GM21447 (cell line): ENCODE data around the gene ROR2.

Source experiments
- ATAC-seq: cut with Tn5 transposase; IDR thresholded peaks from one replicate; pipeline ENCODE4 v1.9.1; 2021; ENCODE audit not compliant: unreplicated experiment

Gene ROR2

GRCh38 chr9:91724609-91725505 lies 225.2 kb downstream of the ROR2 start:
- no peak for ATAC-seq

DNA sequence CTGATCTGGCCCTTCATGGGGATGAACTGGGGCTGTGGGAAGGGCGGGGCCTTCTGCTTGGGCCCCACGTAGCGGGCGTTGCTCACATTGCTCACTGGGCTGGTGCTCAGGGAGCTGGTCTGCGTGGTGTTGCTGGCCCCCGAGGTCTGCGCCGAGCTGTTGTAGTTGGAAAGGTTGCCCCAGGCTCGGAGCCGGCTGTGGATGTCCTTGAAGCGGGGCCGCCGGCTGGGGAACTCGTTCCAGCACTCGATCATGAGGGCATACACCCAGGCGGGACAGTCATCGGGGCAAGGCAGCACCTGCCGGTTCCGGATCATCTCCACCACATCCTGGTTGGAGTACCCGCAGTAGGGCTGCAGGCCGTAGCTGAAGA lies 226.0 kb downstream of the ROR2 start:
- ATAC-seq: no peak

DNA sequence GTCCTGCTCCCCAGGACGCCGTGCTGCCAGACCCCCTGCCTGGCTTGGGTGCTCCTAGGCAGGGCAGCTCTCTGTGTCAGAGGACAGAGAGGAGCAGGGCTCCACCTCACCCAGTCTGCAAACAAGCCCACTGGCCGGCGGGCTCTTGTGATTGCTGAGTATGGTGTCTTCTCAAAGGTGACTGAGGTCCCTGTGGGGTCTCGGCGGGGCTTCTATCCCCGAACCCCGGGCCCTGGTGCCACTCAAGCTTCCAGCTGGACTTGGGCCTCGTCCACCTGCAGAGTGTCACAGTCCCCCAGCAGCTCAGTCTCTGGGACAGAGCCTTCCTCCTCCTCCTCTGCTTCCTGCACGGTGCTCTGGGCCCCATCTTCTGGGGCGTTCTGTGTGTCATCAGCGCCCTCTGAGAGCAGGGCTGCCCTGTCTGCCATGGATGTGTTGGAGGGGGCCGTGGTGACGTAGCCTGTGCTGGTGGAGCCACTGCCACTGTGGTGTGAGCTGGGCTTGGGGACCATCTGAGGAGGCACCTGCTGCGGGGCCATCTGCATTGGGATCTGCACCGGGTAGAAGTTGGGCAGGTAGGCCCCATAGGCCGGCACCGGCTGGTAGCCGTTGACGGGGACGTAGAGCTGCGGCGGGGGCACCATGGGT lies 226.5 kb downstream of the ROR2 start:
- ATAC-seq: no peak

DNA sequence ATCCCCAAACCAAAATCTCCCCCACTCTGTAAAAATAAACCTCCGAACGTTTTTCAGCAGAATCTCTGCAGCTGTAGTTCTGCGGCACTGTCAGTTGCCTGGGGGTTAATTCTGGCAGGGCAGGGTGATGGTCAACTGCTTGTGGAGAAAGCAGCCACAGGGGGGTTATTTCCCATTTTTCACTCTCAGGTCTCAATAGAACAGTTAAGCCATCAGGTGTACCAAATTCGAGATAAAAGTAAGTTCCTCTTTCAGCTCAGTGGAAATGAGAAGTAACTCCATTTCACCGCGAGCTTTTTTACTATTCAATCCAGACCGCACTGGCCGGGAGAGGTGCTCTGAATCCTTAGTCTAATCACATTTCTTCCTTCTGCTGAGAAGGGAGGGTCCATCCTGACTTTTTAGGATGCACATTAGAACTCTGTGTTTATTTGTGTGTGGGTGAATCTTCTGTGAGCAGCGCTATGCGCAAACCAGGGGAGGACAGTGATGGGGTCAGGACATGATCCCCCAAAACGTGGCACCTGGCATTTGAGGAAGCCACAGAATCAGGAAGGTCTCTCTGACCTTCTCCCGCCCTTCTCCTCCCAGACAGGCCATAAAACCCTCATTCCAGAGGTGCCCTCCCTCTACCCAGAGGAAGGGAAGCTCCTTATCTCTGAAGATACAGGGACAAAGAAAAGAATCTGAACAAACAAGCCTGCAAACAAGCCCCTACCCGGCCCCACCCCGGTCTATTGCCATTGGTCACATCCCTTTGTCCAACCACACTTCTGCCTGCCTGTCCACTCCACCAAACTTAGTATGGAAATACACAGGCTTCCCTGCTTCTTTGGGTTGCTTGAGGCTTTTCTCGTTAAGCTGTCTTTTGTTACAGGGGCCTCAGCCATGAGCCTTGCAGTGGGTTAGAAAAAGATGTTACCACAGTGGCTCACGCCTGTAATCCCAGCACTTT lies 229.0 kb downstream of the ROR2 start:
- ATAC-seq: no peak

DNA sequence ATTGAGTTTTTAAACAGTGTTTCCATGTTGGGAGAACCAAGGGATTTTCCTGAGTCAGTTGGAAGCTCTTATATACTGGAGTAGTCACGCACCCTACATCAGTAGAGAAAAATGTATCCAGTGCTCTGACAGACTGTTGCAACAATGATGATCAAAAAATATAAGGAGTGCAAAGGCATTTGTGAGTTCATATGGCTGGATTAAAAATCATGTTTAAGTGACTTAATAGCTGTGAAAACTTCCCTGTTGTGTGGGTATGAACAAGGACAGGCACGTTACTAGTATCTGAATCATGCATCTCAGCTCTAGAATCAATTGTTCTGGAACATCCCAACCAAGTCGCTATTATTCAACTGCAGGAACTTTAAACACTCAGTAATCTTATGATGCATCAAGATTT lies 229.7 kb downstream of the ROR2 start:
- no peak for ATAC-seq

- ATAC-seq: no peak
These were observed 232.0 kb downstream of the ROR2 start for GRCh38 chr9:91718071-91718470.

DNA sequence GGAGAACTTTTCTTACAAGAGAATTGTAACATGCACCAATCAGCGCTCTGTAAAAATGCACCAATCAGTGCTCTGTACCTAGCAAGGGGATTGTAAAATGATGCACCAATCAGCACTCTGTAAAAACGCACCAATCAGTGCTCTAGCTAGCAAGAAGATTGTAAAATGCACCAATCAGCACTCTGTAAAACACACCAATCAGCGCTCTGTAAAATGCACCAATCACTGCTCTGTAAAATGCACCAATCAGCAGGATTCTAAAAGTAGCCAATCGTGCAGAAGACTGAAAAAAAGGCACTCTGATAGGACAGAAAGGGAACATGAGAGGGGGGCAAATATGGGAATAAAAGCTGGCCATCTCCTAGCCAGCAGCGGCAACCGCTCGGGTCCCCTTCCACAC lies 233.2 kb downstream of the ROR2 start:
- no peak for ATAC-seq

- ATAC-seq: no peak
These were observed 233.8 kb downstream of the ROR2 start for GRCh38 chr9:91716239-91716638.

GRCh38 chr9:91714874-91715615 lies 235.0 kb downstream of the ROR2 start:
- no peak for ATAC-seq

DNA sequence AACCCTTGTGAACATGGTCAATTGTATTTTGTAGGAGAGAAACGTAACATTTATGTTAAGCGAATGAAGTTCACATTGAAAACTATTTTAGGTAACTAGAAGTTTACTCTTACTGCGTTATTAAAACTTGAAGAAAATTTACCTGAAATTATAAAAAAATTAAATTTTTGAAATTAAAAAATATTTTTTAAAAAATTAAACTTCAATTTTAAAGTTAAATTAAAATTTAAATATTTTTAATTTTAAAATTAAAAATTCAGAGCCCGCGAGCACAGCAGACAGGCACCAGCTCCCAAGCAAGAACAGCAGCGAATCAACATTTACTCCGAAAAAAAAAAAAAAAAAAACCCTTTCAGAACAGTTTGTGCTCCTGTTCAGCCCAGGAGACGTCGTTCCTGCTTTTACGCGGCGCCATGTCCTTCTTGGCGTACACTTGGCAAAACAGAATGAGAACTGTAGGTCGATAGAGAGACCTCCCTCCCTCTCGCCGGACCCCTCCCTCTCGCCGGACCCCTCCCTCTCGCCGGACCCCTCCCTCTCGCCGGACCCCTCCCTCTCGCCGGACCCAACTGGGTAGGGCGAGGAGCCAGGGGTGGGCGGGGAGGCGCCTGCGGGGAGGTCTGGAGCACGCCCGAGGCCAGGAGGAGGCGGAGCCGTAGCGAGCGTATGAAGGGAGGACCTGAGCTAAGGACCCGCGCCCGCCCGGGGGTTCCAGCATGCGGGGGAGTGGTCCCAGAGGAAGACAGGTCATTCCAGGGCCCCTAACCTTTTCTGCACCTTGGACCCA lies 235.8 kb downstream of the ROR2 start:
- ATAC-seq: no peak

- no peak for ATAC-seq
These were observed 237.2 kb downstream of the ROR2 start for GRCh38 chr9:91712811-91713210.

GRCh38 chr9:91711755-91712601 lies 238.1 kb downstream of the ROR2 start:
- peak; percentile 92 for ATAC-seq

- ATAC-seq: no peak
These were observed 239.9 kb downstream of the ROR2 start for GRCh38 chr9:91710158-91710557.

GRCh38 chr9:91705386-91705785 lies 244.6 kb downstream of the ROR2 start:
- ATAC-seq: no peak

- ATAC-seq: no peak
These were observed 249.6 kb downstream of the ROR2 start for GRCh38 chr9:91700475-91700874.

DNA sequence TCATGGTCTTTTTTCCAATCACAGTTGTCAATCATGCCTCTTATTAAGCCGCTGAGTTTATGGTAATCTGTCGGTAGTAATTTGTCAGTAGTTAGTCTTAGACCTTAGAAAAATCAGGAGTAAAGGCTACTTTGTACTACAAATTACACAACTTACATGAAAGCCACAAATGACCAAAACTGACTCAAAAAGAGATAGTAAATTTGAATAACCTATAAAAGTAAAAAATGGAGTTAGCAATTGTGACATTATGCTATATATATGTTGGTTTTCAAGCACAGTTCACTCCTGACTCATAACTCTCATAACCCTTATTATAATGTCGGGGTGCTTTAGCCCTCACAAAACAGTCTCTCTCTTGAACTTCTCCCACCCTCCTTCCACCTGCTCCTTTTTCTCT lies 251.8 kb downstream of the ROR2 start:
- ATAC-seq: no peak

DNA sequence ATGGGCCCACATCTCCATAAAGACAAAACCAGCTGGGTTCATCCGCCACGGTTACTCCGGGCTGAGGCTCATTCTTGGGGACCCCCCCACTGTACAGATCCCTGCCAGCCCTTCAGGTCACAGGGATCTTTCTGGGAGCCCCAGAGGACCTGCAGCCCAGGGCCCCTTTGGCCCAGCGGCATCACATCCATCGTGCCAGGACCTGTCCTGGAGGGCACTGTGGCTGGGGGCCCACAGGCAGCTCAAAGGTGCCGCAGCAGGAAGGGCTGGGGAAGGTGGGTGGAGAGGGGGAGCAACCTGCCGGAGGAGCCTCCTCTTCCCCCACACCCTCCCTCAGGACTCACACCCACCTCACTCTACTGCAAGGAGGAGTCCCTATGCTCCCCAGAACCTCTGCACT lies 252.8 kb downstream of the ROR2 start:
- ATAC-seq: no peak

DNA sequence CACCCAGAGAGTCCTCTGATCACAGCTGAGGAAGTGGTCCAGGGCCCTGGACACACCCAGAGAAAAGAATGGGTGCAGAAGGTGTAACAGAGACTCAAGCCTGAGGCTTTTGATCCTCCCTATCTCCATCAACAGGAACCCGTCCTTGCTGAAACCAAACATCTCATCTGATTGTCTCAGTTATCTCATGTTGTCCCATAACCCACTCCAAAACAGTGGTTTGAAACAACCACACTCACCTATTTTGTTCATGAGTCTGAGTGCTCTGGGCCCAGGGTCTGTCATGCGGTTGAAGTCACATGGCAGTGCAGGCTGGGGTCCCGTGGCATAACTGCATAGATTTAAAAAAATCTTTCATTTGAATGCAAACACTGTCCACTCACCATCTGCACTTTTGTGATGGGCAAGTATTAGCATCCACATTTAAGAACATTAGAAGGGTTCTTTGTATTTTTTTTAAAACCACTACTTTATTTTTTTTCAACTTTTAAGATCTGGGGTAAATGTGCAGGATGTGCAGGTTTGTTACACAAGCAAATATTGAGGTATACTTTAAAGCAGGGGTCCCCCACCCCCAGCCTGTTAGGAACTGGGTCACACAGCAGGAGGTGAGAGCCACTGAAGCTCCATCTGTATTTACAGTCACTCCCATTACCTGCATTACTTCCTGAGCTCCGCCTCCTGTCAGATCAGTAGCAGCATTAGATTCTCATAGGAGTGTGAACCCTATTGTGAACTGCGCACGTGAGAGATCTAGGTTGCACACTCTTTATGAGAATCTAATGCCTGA lies 255.8 kb downstream of the ROR2 start:
- no peak for ATAC-seq
